Right forelimb (tissue), 1 donor: ENCODE data around the gene ZFHX2.
"Not testable (repeated sequence)": the region's sequence is repeated elsewhere in the genome, so short reads cannot be mapped to it uniquely, and the experiment has no call there.

Experiments used
- DNase-seq: peaks from one replicate; pipeline ENCODE4 v3.0.0-alpha.2; 2018

ZFHX2 gene

DNA sequence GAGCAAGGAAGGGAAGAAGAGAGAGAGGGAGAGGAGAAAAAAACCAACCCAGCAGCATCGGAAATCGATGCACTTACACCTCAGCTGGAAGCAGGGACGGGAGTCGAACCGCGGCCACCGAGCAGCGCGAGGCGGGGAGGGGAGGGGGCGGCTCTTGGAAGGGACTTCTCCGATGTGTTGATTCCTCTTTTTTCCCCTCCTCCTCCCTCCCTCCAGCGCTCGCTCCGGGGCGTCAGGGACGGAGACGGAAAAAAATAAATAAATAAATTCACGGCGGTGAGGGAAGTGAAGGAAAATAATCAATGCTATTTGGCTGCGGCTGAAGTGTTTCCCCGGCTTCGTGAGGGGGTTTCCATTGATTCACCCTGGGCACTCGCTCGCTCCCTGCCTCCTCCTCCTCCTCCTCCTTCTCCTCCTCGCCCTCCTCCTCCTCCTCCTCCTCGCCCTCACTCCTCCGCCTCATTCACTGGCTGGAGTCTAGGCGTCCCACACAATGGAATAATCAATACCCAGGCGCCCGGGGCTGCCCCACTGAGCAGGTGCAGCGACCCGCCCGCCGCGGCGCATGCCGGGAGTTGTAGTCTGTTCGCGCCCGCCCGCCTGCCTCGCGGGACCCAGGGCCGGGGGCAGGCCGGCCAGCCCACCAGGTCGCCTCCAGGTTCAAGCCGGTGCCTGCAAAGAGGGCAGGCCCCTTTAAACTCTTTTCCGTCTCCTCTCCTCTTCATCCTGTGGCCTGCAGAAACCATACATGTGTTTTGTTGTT lies at the start of gene ZFHX2:
Gene ZFHX2 (minus strand): TSS at position 500 of the 763 bp plus-strand sequence. CDS start 16,440 bp downstream, outside the sequence.
- peak; percentile 79 for DNase-seq

DNA sequence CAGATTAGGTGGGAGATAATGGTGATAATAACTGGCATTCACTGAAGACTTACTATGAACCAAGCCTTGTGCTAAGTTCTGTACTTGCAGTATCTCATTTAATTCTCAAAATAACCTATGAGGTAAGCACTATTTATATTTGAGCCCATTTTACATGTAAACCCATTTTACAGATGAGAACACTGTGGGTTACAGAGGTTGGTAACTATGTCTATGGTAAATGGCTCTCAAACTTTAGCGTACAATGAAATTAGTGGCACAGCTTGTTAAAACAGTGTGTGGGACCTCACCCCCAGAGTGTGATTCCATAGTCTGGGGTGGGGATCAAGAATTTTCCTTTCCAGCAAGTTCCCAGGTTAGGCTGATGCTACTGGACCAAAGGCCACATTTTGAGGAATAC lies 49.2 kb upstream of the ZFHX2 start:
- peak; percentile 33 for DNase-seq

- peak; percentile 16 for DNase-seq
Measured at GRCh38 chr14:23600322-23600707, 48.8 kb upstream of the ZFHX2 start.

- DNase-seq = not testable (repeated sequence)
Measured at GRCh38 chr14:23594191-23594590, 42.6 kb upstream of the ZFHX2 start.

GRCh38 chr14:23590198-23590597 lies 38.6 kb upstream of the ZFHX2 start:
- DNase-seq = no peak

- no peak for DNase-seq
Measured at GRCh38 chr14:23589606-23590005, 38.0 kb upstream of the ZFHX2 start.

- peak; percentile 91 for DNase-seq
Measured at GRCh38 chr14:23588884-23589598, 37.5 kb upstream of the ZFHX2 start.

GRCh38 chr14:23584527-23585203 lies 33.1 kb upstream of the ZFHX2 start:
- DNase-seq = not testable (repeated sequence)

GRCh38 chr14:23583761-23584526 lies 32.4 kb upstream of the ZFHX2 start:
- DNase-seq = not testable (repeated sequence)

DNA sequence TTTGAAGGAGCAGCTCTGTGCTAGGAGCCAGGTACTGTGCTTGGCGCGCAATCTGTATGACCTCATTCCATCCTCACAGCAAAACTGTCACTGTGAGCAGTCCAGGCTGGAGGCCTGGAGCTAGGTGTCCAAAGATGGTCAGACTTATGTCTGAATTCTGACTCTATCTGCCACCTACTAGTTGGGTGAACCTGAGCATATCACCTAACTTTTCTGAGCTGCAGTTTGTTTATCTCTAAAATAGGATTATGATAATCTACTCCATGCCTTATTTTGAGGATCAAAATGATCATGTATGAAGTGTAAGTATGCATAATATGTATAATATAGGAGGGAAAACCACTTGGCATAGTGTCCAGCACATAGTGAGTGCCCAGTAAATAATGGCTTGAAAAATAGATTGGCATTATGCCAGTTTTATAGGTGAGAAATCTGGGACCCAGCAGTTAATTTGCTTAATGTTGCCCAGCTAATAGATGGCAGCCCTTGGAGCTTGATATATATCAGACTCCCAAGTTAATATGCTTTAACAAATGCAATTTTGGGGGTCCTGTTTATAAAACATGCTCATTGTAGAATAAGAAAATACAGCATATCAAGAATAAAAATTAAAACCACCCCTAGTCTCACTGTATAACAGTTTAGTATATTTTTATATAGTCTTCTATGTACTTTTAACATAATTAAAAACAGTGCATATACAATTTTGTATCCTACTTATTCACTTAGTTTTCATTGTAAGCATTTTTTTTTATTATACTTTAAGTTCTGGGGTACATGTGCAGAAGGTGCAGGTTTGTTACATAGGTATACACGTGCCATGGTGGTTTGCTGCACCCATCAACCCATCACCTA lies 31.6 kb upstream of the ZFHX2 start:
- no peak for DNase-seq

- no peak for DNase-seq
Measured at GRCh38 chr14:23580948-23581281, 29.4 kb upstream of the ZFHX2 start.

- no peak for DNase-seq
Measured at GRCh38 chr14:23580152-23580926, 28.8 kb upstream of the ZFHX2 start.

- no peak for DNase-seq
Measured at GRCh38 chr14:23579739-23580138, 28.2 kb upstream of the ZFHX2 start.

GRCh38 chr14:23579311-23579630 lies 27.7 kb upstream of the ZFHX2 start:
- DNase-seq = no peak

GRCh38 chr14:23578560-23579310 lies 27.2 kb upstream of the ZFHX2 start, which contains the start of gene JPH4:
JPH4 (minus strand) TSS chr14:23578790; CDS start chr14:23577453, 1,337 bp downstream.
- no peak for DNase-seq

DNA sequence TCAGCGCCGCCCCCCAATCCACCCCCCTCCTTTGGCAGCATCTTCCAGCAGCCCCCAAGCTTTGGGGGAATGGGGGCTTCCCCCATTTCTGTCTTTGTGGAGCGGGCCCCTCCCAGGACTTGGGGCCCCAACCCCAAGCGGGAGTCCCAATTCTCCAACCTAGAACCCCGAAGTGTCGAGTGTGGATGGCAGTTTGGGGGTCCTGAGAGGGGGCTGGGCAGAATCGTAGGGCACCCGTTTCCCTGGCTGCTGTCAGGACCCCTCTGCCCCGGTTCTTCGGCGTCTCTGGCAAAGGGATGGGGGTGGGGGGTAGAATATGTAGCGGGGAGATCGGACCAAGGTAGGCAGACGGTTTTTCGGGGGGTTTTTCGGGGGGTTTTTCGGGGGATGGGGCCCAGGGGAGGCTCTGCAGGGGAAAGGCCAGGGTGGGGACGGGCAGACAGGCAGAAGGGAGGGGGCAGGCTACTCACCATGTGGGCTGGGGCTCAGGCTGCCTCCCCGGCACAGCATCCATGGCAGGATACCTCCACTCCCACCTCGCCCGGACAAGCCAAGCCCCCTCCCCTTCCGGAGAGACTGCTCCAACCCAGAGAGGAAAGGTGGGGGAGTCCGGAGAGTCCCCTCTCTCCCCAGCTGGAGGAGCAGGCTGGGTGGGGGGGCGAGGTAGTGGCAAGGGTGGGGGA lies 26.3 kb upstream of the ZFHX2 start:
- no peak for DNase-seq

DNA sequence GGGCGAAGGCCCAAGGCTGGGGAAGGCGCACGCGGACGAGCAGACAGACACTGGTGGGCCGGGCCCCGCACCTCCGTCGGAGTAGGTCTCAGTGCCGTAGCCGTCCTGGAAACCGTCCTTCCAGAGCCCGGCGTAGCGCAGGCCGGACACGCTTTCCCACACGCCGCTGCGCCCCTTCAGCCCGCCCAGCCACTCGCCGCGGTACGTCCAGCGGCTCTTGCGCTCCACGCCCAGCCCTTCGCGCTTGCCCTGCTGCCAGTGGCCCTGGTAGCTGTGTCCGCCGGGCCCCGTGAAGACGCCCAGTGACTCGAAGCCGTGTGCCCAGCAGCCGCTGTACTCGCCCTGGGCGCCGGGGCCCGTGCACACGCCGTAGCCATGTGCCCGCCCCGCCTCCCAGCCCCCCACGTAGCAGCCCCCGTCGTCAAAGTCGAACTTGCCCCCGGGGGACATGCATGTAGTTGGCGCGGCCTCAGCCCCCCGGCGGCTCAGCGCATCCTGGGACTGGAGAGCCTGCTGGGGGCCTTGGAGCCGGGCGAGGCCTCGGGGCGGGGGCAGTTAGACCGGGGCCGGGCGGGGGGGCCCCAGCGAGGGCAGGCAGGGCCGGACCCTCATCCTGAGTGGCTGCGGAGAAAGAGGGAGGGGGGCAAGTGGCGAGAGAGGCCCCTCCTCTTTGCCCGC lies 25.6 kb upstream of the ZFHX2 start:
- DNase-seq = no peak

DNA sequence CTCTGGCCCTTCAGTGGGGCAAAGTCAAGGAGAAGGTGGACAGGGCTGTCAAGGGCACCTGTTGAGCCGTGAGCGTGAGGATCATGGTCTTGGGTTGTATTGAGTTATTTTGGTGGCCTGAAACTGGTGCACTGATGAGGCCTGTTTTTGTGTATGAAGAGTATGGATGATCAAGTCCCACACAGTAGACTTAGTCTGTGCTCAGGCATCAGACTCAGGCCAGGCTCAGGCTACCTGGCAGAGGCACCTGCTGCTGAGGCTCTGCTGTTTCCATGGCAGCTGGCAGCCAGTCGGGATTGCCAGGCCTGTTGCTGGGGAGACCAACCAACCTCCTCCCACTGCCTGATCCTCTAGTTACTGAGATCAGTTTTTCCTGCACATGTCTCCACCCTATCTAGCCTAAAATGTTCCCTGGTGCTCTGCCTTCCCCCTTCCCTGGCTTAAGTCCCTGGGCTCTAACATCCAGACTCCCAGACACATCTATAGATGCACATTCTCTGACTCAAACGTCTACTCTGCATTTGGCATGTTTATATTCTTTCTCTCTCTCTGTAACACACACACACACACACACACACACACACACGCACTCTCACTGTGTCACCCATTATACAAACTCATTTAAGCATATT lies 21.9 kb upstream of the ZFHX2 start:
- DNase-seq = no peak

- no peak for DNase-seq
Measured at GRCh38 chr14:23572836-23573235, 21.3 kb upstream of the ZFHX2 start.
